ENCODE data around the gene CYP19A1. TPM values are rescaled to one million over a fixed set of nuclear protein-coding genes. Genes with fewer than 3 reads are reported as not detected.
"Not testable (repeated sequence)": the region's sequence is repeated elsewhere in the genome, so short reads cannot be mapped to it uniquely, and the experiment has no call there.

Gene CYP19A1
- total RNA-seq, 2 experiments from 2014 or later = not detected

- peaks cover 13% of the 10 kb centered on the region for H3K27me3 Mint-ChIP-seq
- no peak overlapping the region for H3K4me3 Mint-ChIP-seq
- ChIA-PET CTCF (interaction anchor here (1.6 to 3.5 kb wide), 2 partner anchors 14 to 27 kb away, joined by 6 to 20 read pairs; no protein-coding TSS in a partner anchor), POLR2A (no interaction called here)
- DNase-seq (no peak), ATAC-seq (no peak)
- no peak for TF ChIP-seq CTCF (IDR thresholded peaks at IDR 0.05)
- intact Hi-C loops (cut with micrococcal nuclease) = no loop called here
- H3K4me1 Mint-ChIP-seq (ENCODE audit: low read depth) = peaks cover 4% of the 10 kb centered on the region
- no peak overlapping the region for H3K27ac Mint-ChIP-seq
- no peaks in the 10 kb centered on the region for H3K9me3 Mint-ChIP-seq
- H3K36me3 Mint-ChIP-seq (ENCODE audit: low read depth) = no peaks in the 10 kb centered on the region
Observed at GRCh38 chr15:51190424-51191068, 147.8 kb downstream of the CYP19A1 start.

- Mint-ChIP-seq H3K4me3 (no peak overlapping the region), H3K4me1 (ENCODE audit: low read depth) (peaks cover 4% of the 10 kb centered on the region), H3K9me3 (no peaks in the 10 kb centered on the region), H3K27ac (no peak overlapping the region), H3K36me3 (ENCODE audit: low read depth) (no peaks in the 10 kb centered on the region), H3K27me3 (peaks cover 13% of the 10 kb centered on the region)
- ChIA-PET CTCF (interaction anchor here (1.6 kb wide), 1 partner anchor 26 kb away, joined by 6 read pairs; no protein-coding TSS in a partner anchor), POLR2A (no interaction called here)
- DNase-seq = no peak
- no peak for TF ChIP-seq CTCF (IDR thresholded peaks at IDR 0.05)
- intact Hi-C loops (cut with micrococcal nuclease) = no loop called here
- ATAC-seq = no peak
Observed at GRCh38 chr15:51189669-51190385, 148.6 kb downstream of the CYP19A1 start.

GRCh38 chr15:51188791-51189190, 149.6 kb downstream of the CYP19A1 start:
- H3K9me3 Mint-ChIP-seq; H3K4me1 Mint-ChIP-seq (ENCODE audit: low read depth); intact Hi-C loops (cut with micrococcal nuclease); DNase-seq; H3K27ac Mint-ChIP-seq; H3K4me3 Mint-ChIP-seq; H3K36me3 Mint-ChIP-seq (ENCODE audit: low read depth); ATAC-seq; CTCF ChIA-PET: not testable (repeated sequence)
- POLR2A ChIA-PET = interaction anchor here (0.6 kb wide), 1 partner anchor 117 kb away, joined by 4 read pairs; no protein-coding TSS in a partner anchor
- H3K27me3 Mint-ChIP-seq = peaks cover 12% of the 10 kb centered on the region

GRCh38 chr15:51186891-51187290, 151.5 kb downstream of the CYP19A1 start:
- H3K9me3 Mint-ChIP-seq = no peaks in the 10 kb centered on the region
- H3K4me1 Mint-ChIP-seq (ENCODE audit: low read depth) = no peaks in the 10 kb centered on the region
- TF ChIP-seq CTCF (IDR thresholded peaks at IDR 0.05) = no peak
- H3K4me3 Mint-ChIP-seq = no peak overlapping the region
- DNase-seq (no peak), ATAC-seq (no peak)
- ChIA-PET CTCF (interaction anchor here (1.6 to 3.9 kb wide), 2 partner anchors 24 kb away, joined by 6 to 21 read pairs; no protein-coding TSS in a partner anchor), POLR2A (no interaction called here)
- H3K27ac Mint-ChIP-seq = no peak overlapping the region
- peaks cover 7% of the 10 kb centered on the region for H3K27me3 Mint-ChIP-seq
- intact Hi-C loops (cut with micrococcal nuclease) = no loop called here
- no peaks in the 10 kb centered on the region for H3K36me3 Mint-ChIP-seq (ENCODE audit: low read depth)

GRCh38 chr15:51186181-51186705, 152.2 kb downstream of the CYP19A1 start:
- Mint-ChIP-seq H3K36me3 (ENCODE audit: low read depth) (no peaks in the 10 kb centered on the region), H3K27ac (no peak overlapping the region), H3K27me3 (peaks cover 7% of the 10 kb centered on the region), H3K4me3 (no peak overlapping the region), H3K4me1 (ENCODE audit: low read depth) (no peaks in the 10 kb centered on the region), H3K9me3 (no peaks in the 10 kb centered on the region)
- CTCF ChIA-PET = interaction anchor here (0.6 to 3.9 kb wide), 2 partner anchors 23 to 197 kb away, joined by 3 to 21 read pairs; no protein-coding TSS in a partner anchor
- TF ChIP-seq CTCF (IDR thresholded peaks at IDR 0.05) = no peak
- DNase-seq (no peak), ATAC-seq (no peak)
- POLR2A ChIA-PET = no interaction called here
- intact Hi-C loops (cut with micrococcal nuclease) = no loop called here

All from activated CD8-positive, alpha-beta T cell treated with anti-CD3 and anti-CD28 coated beads for 36 hours (primary cell).